Loucy (cell line): ENCODE results near the gene BCAS4.

Source experiments
- H2AFZ ChIP-seq: fragments of 200-600 bp; sonication (generic); 2 replicates; pipeline ENCODE4 v1.6.0; 2016; ENCODE audit warnings: antibody characterized with exemption, mild to moderate bottlenecking, low read length, moderate library complexity
- H3F3A ChIP-seq: fragments of 200-600 bp; 2 replicates; pipeline ENCODE4 v1.6.0; 2016; ENCODE audit warnings: antibody characterized with exemption, low read depth, mild to moderate bottlenecking
- H3K27me3 ChIP-seq: fragments of 200-600 bp; sonication (generic); 2 replicates; pipeline ENCODE4 v1.6.1; 2014; ENCODE audit warnings: low read length, mild to moderate bottlenecking; ENCODE audit not compliant: insufficient read depth, poor library complexity, severe bottlenecking
- H3K36me3 ChIP-seq: fragments of 200-600 bp; sonication (generic); 2 replicates; pipeline ENCODE4 v1.6.1; 2016; ENCODE audit warnings: low read length; ENCODE audit not compliant: insufficient read depth
- H3K4me1 ChIP-seq: fragments of 200-600 bp; sonication (generic); 2 replicates; pipeline ENCODE4 v1.5.1; 2014; ENCODE audit warnings: low read length, mild to moderate bottlenecking; ENCODE audit not compliant: insufficient read depth, poor library complexity, severe bottlenecking
- H3K4me2 ChIP-seq: fragments of 200-600 bp; sonication (generic); 2 replicates; pipeline ENCODE4 v1.6.0; 2014; ENCODE audit warnings: antibody characterized with exemption, low read length, low read depth, mild to moderate bottlenecking; ENCODE audit not compliant: poor library complexity, severe bottlenecking
- H3K4me3 ChIP-seq: fragments of 200-600 bp; sonication (generic); 2 replicates; pipeline ENCODE4 v1.5.1; 2014; ENCODE audit warnings: low read length, mild to moderate bottlenecking, mixed read lengths; ENCODE audit not compliant: poor library complexity, severe bottlenecking
- H3K79me2 ChIP-seq: fragments of 200-600 bp; sonication (generic); 2 replicates; pipeline ENCODE4 v1.6.1; 2014; ENCODE audit warnings: low read length; ENCODE audit not compliant: insufficient read depth
- H3K9ac ChIP-seq: fragments of 200-600 bp; sonication (generic); 2 replicates; pipeline ENCODE4 v1.6.0; 2014; ENCODE audit warnings: mild to moderate bottlenecking, low read depth, low read length, moderate library complexity; ENCODE audit not compliant: poor library complexity, severe bottlenecking
- H3K9me2 ChIP-seq: fragments of 200-600 bp; sonication (generic); replicated peaks from 2 replicates; pipeline ENCODE4 v1.6.1; 2016; ENCODE audit warnings: low read depth, low read length, mixed read lengths
- H3K9me3 ChIP-seq: fragments of 200-600 bp; sonication (generic); 2 replicates; pipeline ENCODE4 v1.6.1; 2014; ENCODE audit warnings: mild to moderate bottlenecking, antibody characterized with exemption, low read length, low read depth; ENCODE audit not compliant: insufficient read depth
- H4K20me1 ChIP-seq: fragments of 200-600 bp; sonication (generic); 2 replicates; pipeline ENCODE4 v1.6.0; 2014; ENCODE audit warnings: antibody characterized with exemption, low read length, mild to moderate bottlenecking; ENCODE audit not compliant: insufficient read depth, poor library complexity, severe bottlenecking
- CTCF ChIP-seq: fragments of 200-600 bp; sonication (generic); conservative IDR thresholded peaks from 2 replicates; pipeline ENCODE4 v1.5.1; 2014; ENCODE audit warnings: mild to moderate bottlenecking, antibody characterized with exemption, low read length
- EZH2phosphoT487 ChIP-seq: fragments of 200-600 bp; IDR thresholded peaks from 2 replicates; pipeline ENCODE4 v1.6.1; 2018; ENCODE audit warnings: antibody characterized with exemption, mild to moderate bottlenecking, moderate library complexity, borderline replicate concordance

BCAS4 gene

GRCh38 chr20:50913690-50914375 lies 119.0 kb downstream of the BCAS4 start:
- peaks cover 100% of the 10 kb centered on the region for H3K79me2 ChIP-seq
- H3K9ac ChIP-seq: no peak overlapping the region
- H3K27me3 ChIP-seq: no peaks in the 10 kb centered on the region
- H3K36me3 ChIP-seq: peaks cover 44% of the 10 kb centered on the region
- no peak overlapping the region for H2AFZ ChIP-seq
- peaks cover 34% of the 10 kb centered on the region for H3K4me1 ChIP-seq
- H3K4me2 ChIP-seq: no peak overlapping the region
- no peaks in the 10 kb centered on the region for H3K9me2 ChIP-seq
- peaks cover 100% of the 10 kb centered on the region for H4K20me1 ChIP-seq
- TF ChIP-seq EZH2phosphoT487 (no peak), CTCF (no peak)
- 0 out of 2 replicates have a peak, but pooled peaks cover 4% of the 10 kb centered on the region for H3F3A ChIP-seq
- H3K4me3 ChIP-seq: no peak overlapping the region
- H3K9me3 ChIP-seq: no peaks in the 10 kb centered on the region

GRCh38 chr20:50915424-50915823 lies 120.6 kb downstream of the BCAS4 start:
- no peak overlapping the region for H2AFZ ChIP-seq
- peaks cover 38% of the 10 kb centered on the region for H3K4me1 ChIP-seq
- no peaks in the 10 kb centered on the region for H3K9me3 ChIP-seq
- 0 out of 2 replicates have a peak, but pooled peaks cover 4% of the 10 kb centered on the region for H3F3A ChIP-seq
- no peaks in the 10 kb centered on the region for H3K27me3 ChIP-seq
- peaks cover 95% of the 10 kb centered on the region for H4K20me1 ChIP-seq
- no peak overlapping the region for H3K4me3 ChIP-seq
- H3K36me3 ChIP-seq: peaks cover 45% of the 10 kb centered on the region
- H3K9me2 ChIP-seq: no peaks in the 10 kb centered on the region
- H3K9ac ChIP-seq: no peak overlapping the region
- no peak overlapping the region for H3K4me2 ChIP-seq
- TF ChIP-seq CTCF (no peak), EZH2phosphoT487 (no peak)
- peaks cover 100% of the 10 kb centered on the region for H3K79me2 ChIP-seq

- Histone ChIP-seq H3K4me3 (no peak overlapping the region), H3K4me1 (peaks cover 38% of the 10 kb centered on the region), H3K27me3 (no peaks in the 10 kb centered on the region), H4K20me1 (peaks cover 95% of the 10 kb centered on the region), H3K9ac (no peak overlapping the region), H3K9me3 (no peaks in the 10 kb centered on the region), H3F3A (0 out of 2 replicates have a peak, but pooled peaks cover 4% of the 10 kb centered on the region), H3K4me2 (peak overlapping the region; percentile 2), H3K9me2 (no peaks in the 10 kb centered on the region), H2AFZ (no peak overlapping the region), H3K36me3 (peaks cover 41% of the 10 kb centered on the region), H3K79me2 (peaks cover 100% of the 10 kb centered on the region)
- TF ChIP-seq EZH2phosphoT487 (no peak), CTCF (no peak)
Observed at GRCh38 chr20:50916257-50916656, 121.4 kb downstream of the BCAS4 start.
